Measurements from ENCODE around the gene EEF1A2. TPM values are rescaled to one million over a fixed set of nuclear protein-coding genes. Genes with fewer than 3 reads are reported as not detected.

EEF1A2 gene
- total RNA-seq, 4 donors from 2014 or later = 1.7 to 17.8 (median 7.4) TPM

- H3K4me1 ChIP-seq = peaks cover 18 to 42% (median 38%) of the 10 kb centered on the region in 4 donors
- H3K4me3 ChIP-seq = no peak overlapping the region
- no peaks in the 10 kb centered on the region for H3K36me3 ChIP-seq
- no peak overlapping the region for H3K27ac ChIP-seq (replicated peaks in 1 of 4)
- intact Hi-C loops (cut with DNase I) = no loop called here
- no peaks in the 10 kb centered on the region for H3K9me3 ChIP-seq
- H3K27me3 ChIP-seq = peaks cover 0 to 95% (median 19%) of the 10 kb centered on the region in 4 donors
- TF ChIP-seq POLR2AphosphoS5 (IDR thresholded peaks at IDR 0.05) (no peak), POLR2A (IDR thresholded peaks at IDR 0.05; ENCODE audit: low read depth) (no peak), EP300 (IDR thresholded peaks at IDR 0.05) (no peak)
- TF ChIP-seq, protein P1, sequence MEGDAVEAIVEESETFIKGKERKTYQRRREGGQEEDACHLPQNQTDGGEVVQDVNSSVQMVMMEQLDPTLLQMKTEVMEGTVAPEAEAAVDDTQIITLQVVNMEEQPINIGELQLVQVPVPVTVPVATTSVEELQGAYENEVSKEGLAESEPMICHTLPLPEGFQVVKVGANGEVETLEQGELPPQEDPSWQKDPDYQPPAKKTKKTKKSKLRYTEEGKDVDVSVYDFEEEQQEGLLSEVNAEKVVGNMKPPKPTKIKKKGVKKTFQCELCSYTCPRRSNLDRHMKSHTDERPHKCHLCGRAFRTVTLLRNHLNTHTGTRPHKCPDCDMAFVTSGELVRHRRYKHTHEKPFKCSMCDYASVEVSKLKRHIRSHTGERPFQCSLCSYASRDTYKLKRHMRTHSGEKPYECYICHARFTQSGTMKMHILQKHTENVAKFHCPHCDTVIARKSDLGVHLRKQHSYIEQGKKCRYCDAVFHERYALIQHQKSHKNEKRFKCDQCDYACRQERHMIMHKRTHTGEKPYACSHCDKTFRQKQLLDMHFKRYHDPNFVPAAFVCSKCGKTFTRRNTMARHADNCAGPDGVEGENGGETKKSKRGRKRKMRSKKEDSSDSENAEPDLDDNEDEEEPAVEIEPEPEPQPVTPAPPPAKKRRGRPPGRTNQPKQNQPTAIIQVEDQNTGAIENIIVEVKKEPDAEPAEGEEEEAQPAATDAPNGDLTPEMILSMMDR (IDR thresholded peaks at IDR 0.05) = no peak
- WGBS = 54% methylated on average over 15 of the region's 35 CpGs
- no peak for DNase-seq (ENCODE audit: extremely low spot score)
Measured at GRCh38 chr20:63454731-63455567, 43.9 kb downstream of the EEF1A2 start.

DNA sequence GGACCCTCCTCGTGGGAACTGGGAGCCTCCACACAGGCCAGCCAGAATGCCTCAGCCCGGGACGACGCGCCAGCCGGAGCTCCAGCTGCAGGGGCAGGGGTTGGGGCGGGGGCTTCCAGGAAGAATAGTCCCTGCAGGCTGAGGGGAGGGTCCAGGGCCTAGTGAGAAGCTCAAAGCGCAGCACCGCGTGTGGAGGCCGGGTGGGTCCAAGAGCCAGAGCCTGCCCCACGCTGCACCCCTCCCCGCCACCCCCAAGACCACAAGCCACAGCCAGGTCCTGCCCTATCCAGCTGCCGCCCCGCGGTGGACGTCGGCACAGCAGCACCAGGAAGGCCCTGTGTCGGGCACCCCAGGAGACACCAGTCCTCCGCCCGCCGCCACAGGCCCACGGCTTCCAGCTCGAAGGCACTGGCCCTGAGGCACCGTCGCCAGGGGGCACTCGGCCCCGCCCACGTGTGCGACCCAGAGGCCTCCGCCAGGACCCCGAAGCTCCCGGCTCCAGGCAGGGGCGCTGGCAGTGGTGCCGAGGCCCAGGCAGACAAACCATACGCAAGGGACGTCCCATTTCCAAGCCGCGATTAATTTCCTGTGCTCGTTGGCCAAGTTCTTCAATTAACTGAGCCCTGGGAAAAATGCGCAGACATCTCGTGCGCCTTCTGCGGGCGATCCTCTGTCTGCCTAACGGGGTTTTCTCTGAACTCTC, 45.9 kb downstream of the EEF1A2 start:
- intact Hi-C loops (cut with DNase I) = no loop called here

GRCh38 chr20:63452341-63452740, 46.5 kb downstream of the EEF1A2 start:
- Histone ChIP-seq H3K4me3 (no peak overlapping the region), H3K27me3 (peaks cover 0 to 99% (median 25%) of the 10 kb centered on the region in 4 donors), H3K27ac (replicated peaks in 1 of 4) (no peak overlapping the region), H3K4me1 (peaks cover 11 to 34% (median 31%) of the 10 kb centered on the region in 4 donors), H3K9me3 (no peaks in the 10 kb centered on the region), H3K36me3 (no peaks in the 10 kb centered on the region)
- WGBS = 89% methylated on average over 17 of the region's 20 CpGs
- TF ChIP-seq, protein P1 (IDR thresholded peaks at IDR 0.05) = no peak
- no peak for TF ChIP-seq EP300 (IDR thresholded peaks at IDR 0.05)
- no peak for TF ChIP-seq POLR2AphosphoS5 (IDR thresholded peaks at IDR 0.05)
- DNase-seq (ENCODE audit: extremely low spot score) = no peak
- intact Hi-C loops (cut with DNase I) = no loop called here

More for the DNA sequence above, 45.9 kb downstream of the EEF1A2 start:
- no peak overlapping the region for H3K4me3 ChIP-seq
- H3K27ac ChIP-seq (replicated peaks in 1 of 4) = no peak overlapping the region
- no peaks in the 10 kb centered on the region for H3K36me3 ChIP-seq
- TF ChIP-seq POLR2AphosphoS5 (IDR thresholded peaks at IDR 0.05) (no peak), POLR2A (IDR thresholded peaks at IDR 0.05; ENCODE audit: low read depth) (no peak), EP300 (IDR thresholded peaks at IDR 0.05) (no peak)
- TF ChIP-seq, protein P1 (IDR thresholded peaks at IDR 0.05) = no peak
- H3K4me1 ChIP-seq = peaks cover 18 to 40% (median 37%) of the 10 kb centered on the region in 4 donors
- DNase-seq (ENCODE audit: extremely low spot score) = no peak
- H3K27me3 ChIP-seq = peaks cover 0 to 99% (median 25%) of the 10 kb centered on the region in 4 donors
- WGBS = 55% methylated on average over 24 of the region's 46 CpGs
- no peaks in the 10 kb centered on the region for H3K9me3 ChIP-seq

DNA sequence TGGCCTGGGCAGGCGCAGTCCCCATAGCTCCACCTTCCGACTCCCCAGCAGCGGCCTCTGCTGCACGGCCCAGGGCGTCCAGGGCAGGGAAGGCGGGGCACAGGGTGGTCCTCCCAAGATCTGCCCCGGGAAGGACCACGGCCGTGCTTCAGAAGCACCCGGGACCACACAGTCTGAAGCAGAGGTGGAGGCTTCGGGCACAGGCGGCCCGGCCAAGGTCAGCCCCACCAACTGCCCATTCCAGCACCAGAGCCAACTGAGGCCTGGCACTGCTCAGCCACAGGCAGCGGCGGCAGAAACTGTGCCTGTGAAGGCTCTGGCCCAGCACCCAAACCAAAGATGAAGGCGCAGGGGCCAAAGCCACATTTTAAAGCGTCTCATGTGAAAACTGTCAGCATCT, 47.1 kb downstream of the EEF1A2 start:
- Histone ChIP-seq H3K27me3 (peaks cover 0 to 100% (median 25%) of the 10 kb centered on the region in 4 donors), H3K4me3 (no peak overlapping the region), H3K36me3 (no peaks in the 10 kb centered on the region), H3K4me1 (peaks cover 7 to 29% (median 25%) of the 10 kb centered on the region in 4 donors), H3K27ac (replicated peaks in 1 of 4) (no peak overlapping the region), H3K9me3 (no peaks in the 10 kb centered on the region)
- WGBS = 96% methylated on average over 4 of the region's 17 CpGs
- intact Hi-C loops (cut with DNase I) = no loop called here
- TF ChIP-seq, protein P1 (IDR thresholded peaks at IDR 0.05) = no peak
- TF ChIP-seq EP300 (IDR thresholded peaks at IDR 0.05) (no peak), POLR2A (IDR thresholded peaks at IDR 0.05; ENCODE audit: low read depth) (no peak), POLR2AphosphoS5 (IDR thresholded peaks at IDR 0.05) (no peak)
- no peak for DNase-seq (ENCODE audit: extremely low spot score)
